H1 (cell line): ENCODE data around the gene TMPRSS13. TPM values are rescaled to one million over a fixed set of nuclear protein-coding genes. Genes with fewer than 3 reads are reported as not detected.

Experiments
- CTCF ChIA-PET: fragments of 300-600 bp; sonication (Branson Sonifier 250); formaldehyde crosslinking; loops from one replicate; lab custom pipeline; 2021; ENCODE audit not compliant: partially characterized antibody; lab: Charles Lee
- POLR2A ChIA-PET: fragments of 300-600 bp; sonication (Branson Sonifier 250); formaldehyde crosslinking; loops from one replicate; lab custom pipeline; 2021; ENCODE audit warnings: inconsistent platforms; ENCODE audit not compliant: partially characterized antibody; lab: Charles Lee
- DNase-seq, 2 experiments: peaks; one replicate each; pipeline versions ENCODE4 v3.0.0 to v3.0.0-alpha.2; 2010 to 2022; ENCODE audit warnings: low spot score in 2 of 2, low read depth in 1 of 2, mixed read lengths in 1 of 2
- FAIRE-seq: peaks from 2 replicates; lab custom pipeline; 2011; peaks lifted over from hg19 to GRCh38; lab: Jason Lieb, UNC
- H2AFZ ChIP-seq: 2 replicates; pipeline ENCODE4 v1.8.1; 2012; ENCODE audit warnings: low read length, inconsistent platforms
- H2AK5ac ChIP-seq: 2 replicates; pipeline ENCODE4 v1.6.1; 2013; ENCODE audit warnings: low read depth, low read length
- H2BK120ac ChIP-seq: replicated peaks from 2 replicates; pipeline ENCODE3; 2013; ENCODE audit warnings: low read depth, low read length, inconsistent platforms
- H2BK12ac ChIP-seq: 2 replicates; pipeline ENCODE4 v1.6.1; 2013; ENCODE audit warnings: low read depth, low read length
- H2BK15ac ChIP-seq: 2 replicates; pipeline ENCODE4 v1.6.1; 2013; ENCODE audit warnings: low read length
- H2BK20ac ChIP-seq: 2 replicates; pipeline ENCODE4 v1.6.1; 2013; ENCODE audit warnings: low read length
- H2BK5ac ChIP-seq: 2 replicates; pipeline ENCODE4 v1.6.1; 2013; ENCODE audit warnings: low read depth, low read length
- H3K14ac ChIP-seq: 2 replicates; pipeline ENCODE4 v1.6.1; 2013; ENCODE audit warnings: inconsistent platforms; ENCODE audit not compliant: insufficient read length
- H3K18ac ChIP-seq: 2 replicates; pipeline ENCODE4 v1.6.1; 2013; ENCODE audit warnings: low read length; ENCODE audit errors: extremely low read depth
- H3K23ac ChIP-seq: 2 replicates; pipeline ENCODE4 v1.6.1; 2013; ENCODE audit warnings: inconsistent platforms; ENCODE audit not compliant: insufficient read length
- H3K23me2 ChIP-seq: 2 replicates; pipeline ENCODE4 v1.6.1; 2013; ENCODE audit warnings: low read depth, low read length
- H3K27ac ChIP-seq: 2 replicates; pipeline ENCODE4 v1.6.1; 2011; ENCODE audit warnings: low read depth, low read length, inconsistent platforms
- H3K27me3 ChIP-seq, 4 experiments: replicated peaks in 1 of 4; 1 replicate in 1 of 4; 2 replicates in 3 of 4; pipeline versions ENCODE4 v1.6.1 to v1.8.1; 2011 to 2013; ENCODE audit warnings: low read length in 3 of 4, mild to moderate bottlenecking in 3 of 4, inconsistent platforms in 2 of 4, mixed read lengths in 2 of 4, moderate library complexity in 1 of 4; ENCODE audit not compliant: control insufficient read depth in 3 of 4, insufficient read depth in 3 of 4; ENCODE audit errors: extremely low read depth in 1 of 4
- H3K36me3 ChIP-seq, 4 experiments: 2 replicates each; pipeline versions ENCODE4 v1.6.1 to v1.8.1; 2011 to 2013; ENCODE audit warnings: mild to moderate bottlenecking in 4 of 4, low read length in 3 of 4, moderate library complexity in 2 of 4, control low read depth in 1 of 4, inconsistent platforms in 1 of 4; ENCODE audit not compliant: insufficient read depth in 4 of 4, control insufficient read depth in 2 of 4
- H3K4ac ChIP-seq: replicated peaks from 2 replicates; pipeline ENCODE3; 2013; ENCODE audit warnings: low read length, low read depth, mixed read lengths, inconsistent platforms; ENCODE audit not compliant: insufficient read length
- H3K4me1 ChIP-seq, 4 experiments: replicated peaks in 1 of 4; 1 replicate in 1 of 4; 2 replicates in 3 of 4; pipeline versions ENCODE4 v1.6.1 to v1.8.1; 2011 to 2013; ENCODE audit warnings: low read length in 3 of 4, inconsistent platforms in 2 of 4, mixed read lengths in 1 of 4; ENCODE audit not compliant: insufficient read depth in 4 of 4, control insufficient read depth in 3 of 4
- H3K4me2 ChIP-seq, 2 experiments: 2 replicates each; pipeline versions ENCODE4 v1.6.1 to v1.8.1; 2011 to 2013; ENCODE audit warnings: low read depth in 2 of 2, low read length in 2 of 2, control low read depth in 1 of 2, inconsistent platforms in 1 of 2, mild to moderate bottlenecking in 1 of 2; ENCODE audit not compliant: insufficient read depth in 1 of 2
- H3K4me3 ChIP-seq, 4 experiments: fragments of 200-600, 300-600 bp in 1 of 4; sonication (generic), shearing (Covaris generic), sonication (Bioruptor Twin) in 1 of 4; 2 replicates each; pipeline versions ENCODE4 v1.5.1 to v1.8.1; 2011 to 2016; ENCODE audit warnings: low read length in 4 of 4, low read depth in 3 of 4, control low read depth in 2 of 4, inconsistent platforms in 2 of 4, mild to moderate bottlenecking in 2 of 4, mixed read lengths in 1 of 4, moderate library complexity in 1 of 4; ENCODE audit not compliant: insufficient read depth in 2 of 4; ENCODE audit errors: extremely low read depth in 1 of 4
- H3K56ac ChIP-seq: replicated peaks from 2 replicates; pipeline ENCODE3; 2013; ENCODE audit warnings: low read depth, mild to moderate bottlenecking, mixed read lengths, low read length, inconsistent platforms; ENCODE audit not compliant: insufficient read length
- H3K79me1 ChIP-seq: 2 replicates; pipeline ENCODE4 v1.6.1; 2013; ENCODE audit warnings: low read depth, low read length, control low read depth
- H3K79me2 ChIP-seq, 2 experiments: 2 replicates each; pipeline versions ENCODE4 v1.6.1 to v1.8.1; 2012 to 2013; ENCODE audit warnings: low read length in 2 of 2, mild to moderate bottlenecking in 2 of 2, inconsistent platforms in 1 of 2; ENCODE audit not compliant: insufficient read depth in 2 of 2, control insufficient read depth in 1 of 2
- H3K9ac ChIP-seq, 4 experiments: replicated peaks in 1 of 4; 1 replicate in 1 of 4; 2 replicates in 3 of 4; pipeline versions ENCODE4 v1.6.1 to v1.8.1; 2011 to 2013; ENCODE audit warnings: low read depth in 3 of 4, low read length in 3 of 4, control low read depth in 2 of 4, mild to moderate bottlenecking in 2 of 4, moderate library complexity in 2 of 4, inconsistent platforms in 1 of 4; ENCODE audit errors: extremely low read depth in 1 of 4
- H3K9me3 ChIP-seq, 2 experiments: 2 replicates each; pipeline versions ENCODE4 v1.6.1 to v1.8.1; 2012 to 2013; ENCODE audit warnings: mild to moderate bottlenecking in 2 of 2, moderate library complexity in 2 of 2, control low read depth in 1 of 2, inconsistent platforms in 1 of 2, low read depth in 1 of 2, low read length in 1 of 2, mixed read lengths in 1 of 2; ENCODE audit not compliant: insufficient read depth in 2 of 2
- H4K20me1 ChIP-seq, 2 experiments: replicated peaks in 1 of 2; 2 replicates each; pipeline versions ENCODE3 to v1.8.1; 2011 to 2013; ENCODE audit warnings: inconsistent platforms in 2 of 2, low read length in 2 of 2, mild to moderate bottlenecking in 1 of 2; ENCODE audit not compliant: insufficient read depth in 2 of 2, control insufficient read depth in 1 of 2
- H4K5ac ChIP-seq: 2 replicates; pipeline ENCODE4 v1.6.1; 2013; ENCODE audit warnings: low read length, low read depth, mixed read lengths, inconsistent platforms; ENCODE audit not compliant: insufficient read length
- H4K8ac ChIP-seq: 2 replicates; pipeline ENCODE4 v1.8.0; 2013; ENCODE audit warnings: mild to moderate bottlenecking, moderate library complexity, low read length, inconsistent platforms; ENCODE audit not compliant: insufficient read depth; ENCODE audit errors: extremely low read depth
- H4K91ac ChIP-seq: replicated peaks from 2 replicates; pipeline ENCODE3; 2013; ENCODE audit warnings: low read length, mixed read lengths, inconsistent platforms; ENCODE audit not compliant: insufficient read length
- ATF3 ChIP-seq: IDR thresholded peaks from 2 replicates; pipeline ENCODE4 v1.6.1; 2011; ENCODE audit warnings: low read depth, mild to moderate bottlenecking, low read length; ENCODE audit not compliant: insufficient read depth
- BCL11A ChIP-seq, 2 experiments: IDR thresholded peaks; one replicate each; pipeline ENCODE4 v1.6.1; 2011; ENCODE audit warnings: low read depth in 2 of 2, low read length in 2 of 2, mild to moderate bottlenecking in 2 of 2
- CBX5 ChIP-seq: fragments of 300-800, 300-1000 bp; sonication (generic); IDR thresholded peaks from 2 replicates; pipeline ENCODE4 v1.7.1; 2016; ENCODE audit warnings: antibody characterized with exemption, low read length, low read depth
- CTBP2 ChIP-seq: IDR thresholded peaks from 2 replicates; pipeline ENCODE4 v1.7.0; 2011; ENCODE audit warnings: borderline replicate concordance, mild to moderate bottlenecking, moderate library complexity, mixed read lengths, low read length; ENCODE audit not compliant: insufficient read depth, insufficient read length
- GABPA ChIP-seq: IDR thresholded peaks from 2 replicates; pipeline ENCODE4 v1.6.1; 2011; ENCODE audit warnings: mild to moderate bottlenecking, low read length, moderate library complexity, borderline replicate concordance; ENCODE audit not compliant: insufficient read depth
- JUND ChIP-seq: IDR thresholded peaks from 2 replicates; pipeline ENCODE4 v1.6.1; 2011; ENCODE audit warnings: mild to moderate bottlenecking, improper control_type of control experiment, low read length
- KDM1A ChIP-seq: fragments of 200-600, 300-600 bp; sonication (generic); IDR thresholded peaks from 2 replicates; pipeline ENCODE4 v1.7.1; 2016; ENCODE audit warnings: mild to moderate bottlenecking, low read length, borderline replicate concordance
- KDM4A ChIP-seq: IDR thresholded peaks from one replicate; pipeline ENCODE4 v1.7.1; 2012; ENCODE audit warnings: low read depth, mild to moderate bottlenecking, moderate library complexity, low read length, inconsistent platforms; ENCODE audit not compliant: severe bottlenecking
- RAD21 ChIP-seq, 2 experiments: IDR thresholded peaks in 1 of 2; conservative IDR thresholded peaks in 1 of 2; 2 replicates each; pipeline ENCODE4 v1.6.1; 2011; ENCODE audit warnings: low read depth in 2 of 2, low read length in 2 of 2, improper control_type of control experiment in 1 of 2, inconsistent platforms in 1 of 2, mild to moderate bottlenecking in 1 of 2, moderate library complexity in 1 of 2
- RBBP5 ChIP-seq: IDR thresholded peaks from 2 replicates; pipeline ENCODE4 v1.7.1; 2012; ENCODE audit warnings: low read depth, mild to moderate bottlenecking, inconsistent platforms, low read length, moderate library complexity, borderline replicate concordance
- SIRT6 ChIP-seq: IDR thresholded peaks from one replicate; pipeline ENCODE4 v1.7.1; 2012; ENCODE audit warnings: low read length, inconsistent platforms
- SRF ChIP-seq: IDR thresholded peaks from 2 replicates; pipeline ENCODE4 v1.6.1; 2011; ENCODE audit warnings: mild to moderate bottlenecking, low read depth, low read length, moderate library complexity
- TCF12 ChIP-seq: IDR thresholded peaks from 2 replicates; pipeline ENCODE4 v1.6.1; 2011; ENCODE audit warnings: low read depth, mild to moderate bottlenecking, low read length
- WGBS, 2 experiments: shearing (Covaris generic) in 1 of 2; methylation state at CpG; one replicate each; pipeline versions ENCODE4 v1.1.6 to v1.1.7; 2013 to 2015; ENCODE audit warnings: low lambda C conversion rate in 2 of 2, mixed read lengths in 2 of 2, inconsistent platforms in 1 of 2, low coverage in 1 of 2, missing lambda C conversion rate in 1 of 2; ENCODE audit not compliant: insufficient replicate concordance in 2 of 2, insufficient coverage in 1 of 2, insufficient read length in 1 of 2; ENCODE audit errors: extremely low coverage in 1 of 2, missing lambda C conversion rate in 1 of 2; 5-methylcytosine and 5-hydroxymethylcytosine counted together
- polyA plus RNA-seq, 7 experiments: library from polyadenylated mRNA; depleted of rRNA in 3 of 7; stranded (reverse) in 5 of 7; unstranded in 2 of 7; fragments of >200 nt in 5 of 7; fragments of 200-250 nt in 2 of 7; gene quantifications; 1 replicate in 5 of 7; 2 replicates in 1 of 7; 4 replicates in 1 of 7; pipeline versions ENCODE4 v1.2.1 to v1.2.3, GENCODE V29; 2011 to 2013; ENCODE audit warnings: missing spikeins in 2 of 7, mixed read lengths in 2 of 7
- total RNA-seq: library from RNA; stranded (reverse); fragmentation: NEBNext Ultra II Directional; extraction: Animal tissue kit (Norgen Biotek cat#: 25700); gene quantifications from 2 replicates; pipeline ENCODE4 v1.2.1, GENCODE V29; 2021

TMPRSS13 gene
- total and polyA plus RNA-seq, 2 of the 8 experiments (the other 6 are each of a cell fraction or from before 2014, with no cell fraction given): 0.61 to 0.79 TPM

GRCh38 chr11:117976445-117976844 lies 47.2 kb upstream of the TMPRSS13 start:
- Histone ChIP-seq H3K4me1 (no peaks in the 10 kb centered on the region), H3K9ac (no peak overlapping the region), H2AFZ (no peak overlapping the region), H3K14ac (no peak overlapping the region), H3K23ac (no peak overlapping the region), H2BK15ac (no peak overlapping the region), H3K9me3 (no peaks in the 10 kb centered on the region), H4K20me1 (no peaks in the 10 kb centered on the region), H3K4ac (no peak overlapping the region), H3K79me2 (no peaks in the 10 kb centered on the region), H2BK12ac (no peak overlapping the region), H3K36me3 (no peaks in the 10 kb centered on the region), H2BK5ac (no peak overlapping the region), H3K27ac (no peak overlapping the region), H2AK5ac (no peak overlapping the region), H4K8ac (no peak overlapping the region), H3K4me2 (no peak overlapping the region), H4K91ac (no peak overlapping the region), H3K23me2 (no peaks in the 10 kb centered on the region), H2BK20ac (no peak overlapping the region), H2BK120ac (no peak overlapping the region), H3K18ac (no peak overlapping the region), H3K56ac (no peak overlapping the region), H3K79me1 (no peaks in the 10 kb centered on the region), H3K4me3 (no peak overlapping the region), H3K27me3 (no peaks in the 10 kb centered on the region), H4K5ac (no peak overlapping the region)
- FAIRE-seq: no peak
- ChIA-PET CTCF (interaction anchor here (0.6 to 1.6 kb wide), 2 partner anchors 9 to 85 kb away, joined by 3 read pairs; no protein-coding TSS in a partner anchor), POLR2A (no interaction called here)
- no peak for DNase-seq
- 90% methylated on average over 4 of the region's 4 CpGs; no CpG with 5 or more reads in 1 of the 2 experiments for WGBS, 2 experiments
- no peak for TF ChIP-seq KDM4A
- no peak for TF ChIP-seq SRF
- TF ChIP-seq GABPA: no peak
- TF ChIP-seq TCF12: no peak
- TF ChIP-seq CTBP2: no peak
- no peak for TF ChIP-seq CBX5
- TF ChIP-seq KDM1A: no peak
- TF ChIP-seq RBBP5: no peak
- no peak for TF ChIP-seq SIRT6
- TF ChIP-seq ATF3: no peak
- no peak for TF ChIP-seq RAD21 (IDR thresholded peaks at IDR 0.05 in 1 of 2, conservative IDR thresholded peaks at IDR 0.05 in 1 of 2; ENCODE audit: low read depth in 2 of 2, low read length in 2 of 2)
- no peak for TF ChIP-seq JUND
- TF ChIP-seq BCL11A (IDR thresholded peaks at IDR 0.05; ENCODE audit: low read depth in 2 of 2, low read length in 2 of 2): no peak
